GM12872 (cell line): ENCODE results near the gene STEAP3.

Experiments used
- CTCF ChIP-seq: IDR thresholded peaks from 3 replicates; pipeline ENCODE4 v1.5.1; 2011; ENCODE audit warnings: low read depth, mild to moderate bottlenecking, low read length, moderate library complexity; ENCODE audit not compliant: insufficient read depth

STEAP3 gene

GRCh38 chr2:119293254-119293653 lies 69.6 kb downstream of the STEAP3 start:
- no peak for TF ChIP-seq CTCF

- TF ChIP-seq CTCF, result no peak
Measured at GRCh38 chr2:119293900-119294299, 70.3 kb downstream of the STEAP3 start.

GRCh38 chr2:119294671-119295070 lies 71.0 kb downstream of the STEAP3 start:
- TF ChIP-seq CTCF, result no peak

- TF ChIP-seq CTCF, result no peak
Measured at GRCh38 chr2:119295688-119296375, 72.2 kb downstream of the STEAP3 start.

GRCh38 chr2:119301413-119301812 lies 77.8 kb downstream of the STEAP3 start:
- no peak for TF ChIP-seq CTCF

GRCh38 chr2:119304847-119305246 lies 81.2 kb downstream of the STEAP3 start:
- TF ChIP-seq CTCF, result no peak

- TF ChIP-seq CTCF, result no peak
Measured at GRCh38 chr2:119305497-119306195, 82.0 kb downstream of the STEAP3 start.
